A549 (cell line): ENCODE data around the gene HGS. TPM values are rescaled to one million over a fixed set of nuclear protein-coding genes. Genes with fewer than 3 reads are reported as not detected.

Source experiments
- ATAC-seq, 2 experiments: fragments of 200-7000 bp in 1 of 2; fragments of >200 bp in 1 of 2; cut with Nextera tagmentation in 1 of 2; cut with Tn5 transposase in 1 of 2; 3 replicates each; pipeline versions ENCODE4 v1.8.0 to v1.9.1; 2018 to 2020; ENCODE audit warnings: mild to moderate bottlenecking in 1 of 2, moderate library complexity in 1 of 2
- CTCF ChIA-PET: fragments of 300-600 bp; sonication (Branson Sonifier 250); formaldehyde crosslinking; extraction: SDS; loops from one replicate; lab custom pipeline; 2021; ENCODE audit warnings: antibody characterized with exemption, inconsistent platforms; lab: Yijun Ruan, JAX
- POLR2A ChIA-PET: fragments of 350-600 bp; formaldehyde crosslinking; extraction: SDS; loops from one replicate; lab custom pipeline; 2021; ENCODE audit warnings: antibody characterized with exemption, inconsistent platforms; lab: Yijun Ruan, JAX
- DNase-seq, 2 experiments: peaks; one replicate each; pipeline versions ENCODE4 v3.0.0 to v3.0.0-alpha.2; 2011 to 2016; ENCODE audit warnings: low read depth in 1 of 2, low spot score in 1 of 2
- FAIRE-seq: peaks from 2 replicates; lab custom pipeline; 2011; peaks lifted over from hg19 to GRCh38; lab: Jason Lieb, UNC
- H3K27ac ChIP-seq, 2 experiments: fragments of >200 bp; sonication (Bioruptor Twin); formaldehyde crosslinking; 3 replicates each; pipeline ENCODE4 v1.5.1; 2016 to 2017
- H3K4me1 ChIP-seq: fragments of >200 bp; sonication (Bioruptor Twin); formaldehyde crosslinking; 3 replicates; pipeline ENCODE4 v1.6.1; 2016
- H3K4me2 ChIP-seq: fragments of >200 bp; sonication (Bioruptor Twin); formaldehyde crosslinking; 3 replicates; pipeline ENCODE4 v1.6.1; 2016
- H3K4me3 ChIP-seq: fragments of >200 bp; sonication (Bioruptor Twin); formaldehyde crosslinking; 3 replicates; pipeline ENCODE4 v1.5.1; 2016
- H3K9me3 ChIP-seq: fragments of >200 bp; sonication (Bioruptor Twin); formaldehyde crosslinking; 3 replicates; pipeline ENCODE4 v1.6.1; 2016
- ATOH8 ChIP-seq: fragments of 250-450 bp; sonication (Bioruptor Pico); IDR thresholded peaks from 2 replicates; pipeline ENCODE4 v1.5.0; 2020; ENCODE audit warnings: low read depth, mild to moderate bottlenecking, moderate library complexity
- BCL3 ChIP-seq: fragments of >200 bp; sonication (Bioruptor Twin); formaldehyde crosslinking; IDR thresholded peaks from 3 replicates; pipeline ENCODE4 v1.6.1; 2016
- CBX8 ChIP-seq: fragments of 200-600 bp; sonication (generic); IDR thresholded peaks from 2 replicates; pipeline ENCODE4 v1.6.1; 2016
- CEBPB ChIP-seq, 2 experiments: fragments of >200 bp in 1 of 2; sonication (Bioruptor Twin) in 1 of 2; formaldehyde crosslinking in 1 of 2; IDR thresholded peaks; 2 replicates each; pipeline ENCODE4 v1.6.1; 2012 to 2016
- CTCF ChIP-seq: fragments of >200 bp; sonication (Bioruptor Twin); formaldehyde crosslinking; IDR thresholded peaks from 3 replicates; pipeline ENCODE4 v1.5.1; 2016
- HEYL ChIP-seq: fragments of 250-450 bp; sonication (Bioruptor Pico); IDR thresholded peaks from 2 replicates; pipeline ENCODE4 v1.8.0; 2021; ENCODE audit warnings: mild to moderate bottlenecking, moderate library complexity
- HMGXB4 ChIP-seq: fragments of 250-450 bp; sonication (Bioruptor Pico); IDR thresholded peaks from 2 replicates; pipeline ENCODE4 v1.5.0; 2021; ENCODE audit warnings: mild to moderate bottlenecking, moderate library complexity, borderline replicate concordance
- HOXB13 ChIP-seq: fragments of 250-450 bp; sonication (Bioruptor Pico); IDR thresholded peaks from 2 replicates; pipeline ENCODE4 v1.5.0; 2020; ENCODE audit warnings: low read depth, mild to moderate bottlenecking, moderate library complexity
- JUNB ChIP-seq: fragments of >200 bp; sonication (Bioruptor Twin); formaldehyde crosslinking; IDR thresholded peaks from 2 replicates; pipeline ENCODE4 v1.6.1; 2016
- MAZ ChIP-seq: fragments of 150-350 bp; IDR thresholded peaks from 2 replicates; pipeline ENCODE4 v1.6.1; 2014; ENCODE audit warnings: antibody characterized with exemption, low read depth, low read length, borderline replicate concordance
- NPAS2 ChIP-seq: fragments of 250-450 bp; sonication (Bioruptor Pico); IDR thresholded peaks from 2 replicates; pipeline ENCODE4 v1.8.0; 2022; ENCODE audit warnings: mild to moderate bottlenecking, moderate library complexity, borderline replicate concordance
- POLR2AphosphoS2 ChIP-seq: conservative IDR thresholded peaks from 2 replicates; pipeline ENCODE4 v1.6.1; 2012; ENCODE audit warnings: low read length, improper control_type of control experiment, inconsistent platforms
- RAD21 ChIP-seq, 2 experiments: fragments of >200 bp in 1 of 2; sonication (Bioruptor Twin) in 1 of 2; formaldehyde crosslinking in 1 of 2; IDR thresholded peaks in 1 of 2; conservative IDR thresholded peaks in 1 of 2; 2 replicates in 1 of 2; 3 replicates in 1 of 2; pipeline ENCODE4 v1.6.1; 2012 to 2018; ENCODE audit warnings: inconsistent platforms in 1 of 2
- RARB ChIP-seq: fragments of 250-450 bp; sonication (Bioruptor Pico); IDR thresholded peaks from 2 replicates; pipeline ENCODE4 v1.8.0; 2021; ENCODE audit warnings: mild to moderate bottlenecking, moderate library complexity
- RCOR1 ChIP-seq: fragments of 150-350 bp; IDR thresholded peaks from 2 replicates; pipeline ENCODE4 v1.6.1; 2014; ENCODE audit warnings: antibody characterized with exemption, low read length, low read depth
- ZC3H11A ChIP-seq: fragments of 450-650 bp; IDR thresholded peaks from 2 replicates; pipeline ENCODE4 v1.6.1; 2014; ENCODE audit warnings: antibody characterized with exemption, mild to moderate bottlenecking
- ZFP36 ChIP-seq: fragments of 450-650 bp; IDR thresholded peaks from 2 replicates; pipeline ENCODE4 v1.6.1; 2014; ENCODE audit warnings: borderline replicate concordance; ENCODE audit not compliant: partially characterized antibody
- WGBS: methylation state at CpG from one replicate; pipeline ENCODE4 v1.1.6; 2017; ENCODE audit errors: missing lambda C conversion rate; 5-methylcytosine and 5-hydroxymethylcytosine counted together
- polyA plus RNA-seq, 4 experiments: library from polyadenylated mRNA; depleted of rRNA in 3 of 4; stranded (reverse); fragments of >200 nt; fragmentation: RNase III in 1 of 4; extraction: RNeasy Plus Mini Kit Qiagen cat#74134 plus additional on column Dnase treatment in 1 of 4; gene quantifications; 2 replicates in 3 of 4; 3 replicates in 1 of 4; pipeline ENCODE4 v1.2.3, GENCODE V29; 2011 to 2017
- TF ChIP-seq, protein P1 (sequence below): fragments of 200-600 bp; sonication (generic); IDR thresholded peaks from 2 replicates; pipeline ENCODE4 v1.6.1; 2016; ENCODE audit warnings: antibody characterized with exemption, mild to moderate bottlenecking, moderate library complexity

Gene HGS
- polyA plus RNA-seq, 2 of the 4 experiments (the other 2 are of a cell fraction) = 85.9 to 130 TPM

DNA sequence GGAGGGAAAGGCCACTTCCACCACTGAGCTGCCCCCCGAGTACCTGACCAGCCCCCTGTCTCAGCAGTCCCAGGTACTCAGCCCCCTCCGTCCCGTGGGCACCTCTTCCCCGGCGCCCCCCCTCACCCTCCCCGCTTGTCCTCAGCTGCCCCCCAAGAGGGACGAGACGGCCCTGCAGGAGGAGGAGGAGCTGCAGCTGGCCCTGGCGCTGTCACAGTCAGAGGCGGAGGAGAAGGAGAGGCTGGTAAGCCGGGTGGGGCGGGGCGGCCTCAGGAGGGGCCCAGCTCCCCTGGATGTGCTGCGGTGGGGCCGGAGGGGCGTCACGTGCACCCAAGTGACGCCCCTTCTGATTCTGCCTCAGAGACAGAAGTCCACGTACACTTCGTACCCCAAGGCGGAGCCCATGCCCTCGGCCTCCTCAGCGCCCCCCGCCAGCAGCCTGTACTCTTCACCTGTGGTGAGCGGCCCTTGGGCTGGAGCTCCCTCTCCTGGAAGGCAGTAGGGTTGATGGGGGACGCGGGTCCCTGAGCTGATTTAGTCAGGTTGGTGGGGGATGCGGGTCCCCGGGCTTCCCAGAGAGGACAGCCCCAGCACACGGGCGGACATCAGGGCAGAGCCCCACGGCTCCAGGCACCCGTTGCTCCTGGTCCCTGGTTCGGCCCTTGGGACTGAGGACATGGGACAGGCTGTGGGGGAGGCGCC, 9.8 kb downstream of the HGS start:
- Histone ChIP-seq H3K27ac (no peak overlapping the region), H3K4me3 (no peak overlapping the region), H3K9me3 (no peaks in the 10 kb centered on the region), H3K4me2 (no peak overlapping the region), H3K4me1 (no peaks in the 10 kb centered on the region)
- 86% methylated on average over 23 of the region's 35 CpGs for WGBS
- CTCF ChIA-PET = interaction anchor here (0.6 to 5.1 kb wide), 9 partner anchors 9 to 326 kb away, joined by 3 to 54 read pairs (median 4); partner anchors contain the start of genes ARL16, HGS and MRPL12
- TF ChIP-seq HOXB13 (CRISPR knock-in tag) = no peak
- peak in 1 of 2 experiments; percentile 45; a peak in 1 of 5 replicates for TF ChIP-seq RAD21 (conservative IDR thresholded peaks at IDR 0.05 in 1 of 2, IDR thresholded peaks at IDR 0.05 in 1 of 2)
- TF ChIP-seq CTCF = peak; percentile 24; the same call in 2 of the 3 replicates
- TF ChIP-seq ZC3H11A = no peak
- DNase-seq = no peak
- ATAC-seq = peak; percentile 31 to 45; a peak in 3 of 6 replicates
- FAIRE-seq = no peak
- POLR2A ChIA-PET = interaction anchor here (1.5 to 2.1 kb wide), 2 partner anchors 9 to 10 kb away, joined by 5 to 11 read pairs; partner anchors contain the start of genes ARL16, HGS and MRPL12

DNA sequence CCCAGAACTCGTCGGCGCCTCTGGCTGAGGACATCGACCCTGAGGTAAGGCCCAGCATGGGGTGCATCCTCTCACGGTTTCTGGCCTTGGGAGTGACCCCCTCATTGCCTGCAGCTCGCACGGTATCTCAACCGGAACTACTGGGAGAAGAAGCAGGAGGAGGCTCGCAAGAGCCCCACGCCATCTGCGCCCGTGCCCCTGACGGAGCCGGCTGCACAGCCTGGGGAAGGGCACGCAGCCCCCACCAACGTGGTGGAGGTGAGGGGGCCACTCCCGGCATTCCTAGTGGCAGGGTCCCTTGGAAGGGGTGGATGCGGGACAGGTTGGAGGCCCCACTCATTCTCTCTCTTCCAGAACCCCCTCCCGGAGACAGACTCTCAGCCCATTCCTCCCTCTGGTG, 11.0 kb downstream of the HGS start:
- ChIA-PET CTCF (interaction anchor here (1.2 to 5.1 kb wide), 4 partner anchors 11 to 19 kb away, joined by 3 to 54 read pairs (median 6); partner anchors contain the start of genes ARL16 and HGS), POLR2A (interaction anchor here (1.6 kb wide), 1 partner anchor 11 kb away, joined by 6 read pairs; the partner anchor contains the start of genes ARL16 and HGS)
- no peak overlapping the region for H3K4me2 ChIP-seq
- no peak overlapping the region for H3K27ac ChIP-seq
- WGBS = 98% methylated on average over 19 of the region's 19 CpGs
- no peak overlapping the region for H3K4me3 ChIP-seq
- H3K4me1 ChIP-seq = no peaks in the 10 kb centered on the region
- DNase-seq (no peak), ATAC-seq (no peak)
- TF ChIP-seq POLR2AphosphoS2 (0 out of 2 replicates have a peak, but pooled peaks have one; percentile 31), RCOR1 (no peak)
- TF ChIP-seq, all 56 proteins: peak for 1
- H3K9me3 ChIP-seq = no peaks in the 10 kb centered on the region
- no peak for FAIRE-seq

- ChIA-PET POLR2A (interaction anchor here (1.1 to 1.6 kb wide), 2 partner anchors 12 to 16 kb away, joined by 6 to 8 read pairs; partner anchors contain the start of genes ARL16, HGS and SLC25A10), CTCF (interaction anchor here (0.7 to 5.1 kb wide), 6 partner anchors 9 to 23 kb away, joined by 3 to 54 read pairs (median 3); partner anchors contain the start of genes ARL16 and HGS)
- DNase-seq (no peak), FAIRE-seq (no peak), ATAC-seq (peak; percentile 6 to 7; a peak in 2 of 6 replicates)
- no peak overlapping the region for H3K4me2 ChIP-seq
- no peaks in the 10 kb centered on the region for H3K4me1 ChIP-seq
- no peak overlapping the region for H3K27ac ChIP-seq
- 95% methylated on average over 5 of the region's 6 CpGs for whole genome bisulfite sequencing
- no peaks in the 10 kb centered on the region for H3K9me3 ChIP-seq
- H3K4me3 ChIP-seq = no peak overlapping the region
- TF ChIP-seq ZC3H11A (no peak), ATOH8 (CRISPR knock-in tag) (no peak), CEBPB (IDR thresholded peaks at IDR 0.05) (no peak), HEYL (no peak), MAZ (no peak), CBX8 (no peak), RARB (CRISPR knock-in tag) (no peak), ZFP36 (no peak), NPAS2 (no peak), HMGXB4 (CRISPR knock-in tag) (no peak), JUNB (no peak), BCL3 (no peak)
- TF ChIP-seq, protein P1, sequence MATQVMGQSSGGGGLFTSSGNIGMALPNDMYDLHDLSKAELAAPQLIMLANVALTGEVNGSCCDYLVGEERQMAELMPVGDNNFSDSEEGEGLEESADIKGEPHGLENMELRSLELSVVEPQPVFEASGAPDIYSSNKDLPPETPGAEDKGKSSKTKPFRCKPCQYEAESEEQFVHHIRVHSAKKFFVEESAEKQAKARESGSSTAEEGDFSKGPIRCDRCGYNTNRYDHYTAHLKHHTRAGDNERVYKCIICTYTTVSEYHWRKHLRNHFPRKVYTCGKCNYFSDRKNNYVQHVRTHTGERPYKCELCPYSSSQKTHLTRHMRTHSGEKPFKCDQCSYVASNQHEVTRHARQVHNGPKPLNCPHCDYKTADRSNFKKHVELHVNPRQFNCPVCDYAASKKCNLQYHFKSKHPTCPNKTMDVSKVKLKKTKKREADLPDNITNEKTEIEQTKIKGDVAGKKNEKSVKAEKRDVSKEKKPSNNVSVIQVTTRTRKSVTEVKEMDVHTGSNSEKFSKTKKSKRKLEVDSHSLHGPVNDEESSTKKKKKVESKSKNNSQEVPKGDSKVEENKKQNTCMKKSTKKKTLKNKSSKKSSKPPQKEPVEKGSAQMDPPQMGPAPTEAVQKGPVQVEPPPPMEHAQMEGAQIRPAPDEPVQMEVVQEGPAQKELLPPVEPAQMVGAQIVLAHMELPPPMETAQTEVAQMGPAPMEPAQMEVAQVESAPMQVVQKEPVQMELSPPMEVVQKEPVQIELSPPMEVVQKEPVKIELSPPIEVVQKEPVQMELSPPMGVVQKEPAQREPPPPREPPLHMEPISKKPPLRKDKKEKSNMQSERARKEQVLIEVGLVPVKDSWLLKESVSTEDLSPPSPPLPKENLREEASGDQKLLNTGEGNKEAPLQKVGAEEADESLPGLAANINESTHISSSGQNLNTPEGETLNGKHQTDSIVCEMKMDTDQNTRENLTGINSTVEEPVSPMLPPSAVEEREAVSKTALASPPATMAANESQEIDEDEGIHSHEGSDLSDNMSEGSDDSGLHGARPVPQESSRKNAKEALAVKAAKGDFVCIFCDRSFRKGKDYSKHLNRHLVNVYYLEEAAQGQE = no peak
These were observed 11.4 kb downstream of the HGS start for GRCh38 chr17:81695211-81695610.
